Measurements from ENCODE around the gene FGG.
"Not testable (repeated sequence)": the region's sequence is repeated elsewhere in the genome, so short reads cannot be mapped to it uniquely, and the experiment has no call there.

The FGG gene

DNA sequence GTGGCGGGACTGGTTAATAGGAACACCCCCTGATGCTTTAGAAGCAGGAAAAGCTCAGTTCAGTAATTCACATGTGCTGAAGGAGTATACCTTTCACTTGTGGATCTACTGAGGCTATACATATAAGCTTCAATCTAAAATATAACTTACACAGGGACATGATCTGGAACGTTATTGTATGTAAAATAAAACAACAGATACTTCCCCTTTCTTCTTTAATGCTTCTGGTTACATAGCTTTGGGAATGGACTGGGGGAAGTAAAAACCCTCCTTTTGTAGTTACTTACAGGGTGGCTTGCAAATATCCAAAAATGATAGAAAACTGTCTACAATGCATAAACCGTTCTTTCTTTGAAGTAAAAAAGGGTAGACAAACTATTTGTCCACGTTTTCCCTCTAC, 1.9 kb downstream of the FGG start:
- DNase-seq = no peak

DNA sequence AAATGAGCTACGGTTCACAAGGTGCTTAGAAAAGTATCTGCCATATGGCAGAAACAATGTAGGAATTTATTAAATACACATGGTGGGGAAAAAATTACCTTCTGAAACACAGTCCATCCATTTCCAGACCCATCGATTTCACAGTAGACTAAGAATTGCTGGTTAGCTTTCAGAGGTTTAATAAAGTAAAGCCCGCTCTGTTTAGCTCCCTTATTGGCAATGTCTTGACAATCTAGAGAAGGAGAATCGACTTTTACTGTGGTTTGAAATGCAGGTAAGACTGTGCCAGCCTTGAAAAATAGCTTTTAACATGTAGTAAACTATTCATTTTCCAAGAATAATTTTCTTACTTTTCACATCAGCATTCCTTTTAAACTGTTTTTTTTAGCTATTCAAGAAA, 2.9 kb downstream of the FGG start:
- DNase-seq = no peak

- no peak for DNase-seq
These were observed 3.8 kb downstream of the FGG start for GRCh38 chr4:154608361-154609252.

- no peak for DNase-seq
These were observed 5.4 kb downstream of the FGG start for GRCh38 chr4:154606728-154607723.

DNA sequence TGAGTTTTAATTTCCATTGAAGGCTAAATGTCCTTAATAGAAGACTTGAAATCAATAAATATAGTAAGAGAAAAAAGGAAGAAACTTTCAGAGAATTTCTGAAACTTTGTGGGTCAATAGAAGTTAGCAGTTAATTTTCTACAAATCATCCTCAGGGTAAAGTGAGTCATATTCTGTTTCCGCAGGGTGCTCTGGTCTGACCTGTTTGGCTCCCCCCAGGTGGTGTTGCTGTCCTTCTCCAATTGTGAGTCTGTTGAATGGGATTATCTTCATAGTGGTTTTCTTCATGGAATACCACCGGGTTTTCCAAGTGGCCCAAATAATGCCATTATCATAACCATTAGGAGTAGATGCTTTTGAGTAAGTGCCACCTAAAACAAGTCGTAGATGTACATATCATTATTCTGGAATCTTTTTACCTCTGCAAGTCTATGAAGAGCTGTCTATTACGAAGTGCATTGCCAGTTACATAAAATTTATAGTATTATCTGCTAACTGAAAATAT, 7.7 kb downstream of the FGG start:
- no peak for DNase-seq

DNA sequence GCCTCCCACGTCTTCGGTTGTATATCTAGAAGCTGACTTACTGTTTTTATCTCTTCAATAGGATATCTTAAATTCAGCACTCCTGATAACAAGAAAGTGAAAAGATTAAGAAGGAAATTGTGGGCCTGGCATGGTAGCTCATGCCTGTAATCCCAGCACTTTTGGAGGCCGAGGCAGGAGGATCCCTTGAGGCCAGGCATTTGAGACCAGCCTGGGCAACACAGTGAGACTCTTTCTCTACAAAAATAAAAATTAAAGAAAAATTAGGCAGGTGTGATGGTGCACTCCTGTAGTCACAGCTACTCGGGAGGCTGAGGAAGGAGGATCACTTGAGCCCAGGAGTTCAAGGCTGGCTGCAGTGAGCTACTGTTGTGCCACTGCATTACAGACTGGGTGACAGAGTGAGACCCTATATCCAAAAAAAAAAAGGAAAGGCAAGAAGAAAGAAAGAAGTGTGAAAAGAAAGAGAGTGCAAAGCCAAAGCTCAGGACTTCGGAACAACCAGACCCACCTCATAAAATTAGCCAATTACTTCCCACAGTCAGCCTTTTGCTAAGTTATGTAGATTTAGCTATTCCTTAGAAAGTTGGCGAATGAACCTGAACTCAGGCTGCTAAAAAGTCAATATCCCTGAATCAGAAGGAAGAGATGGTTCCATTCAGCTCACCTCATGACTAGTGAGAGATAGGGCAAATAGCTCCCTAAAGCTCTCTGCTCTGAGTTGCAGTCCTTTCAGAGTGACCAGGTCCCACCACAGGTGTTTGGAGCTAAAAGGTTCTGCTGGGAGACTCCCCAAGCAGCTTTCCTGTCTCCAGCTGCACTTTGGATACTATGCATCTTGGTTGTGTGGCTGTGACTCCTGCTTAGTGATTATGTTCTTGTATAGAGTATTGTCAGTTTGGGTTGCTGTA, 9.2 kb downstream of the FGG start:
- DNase-seq = no peak

DNA sequence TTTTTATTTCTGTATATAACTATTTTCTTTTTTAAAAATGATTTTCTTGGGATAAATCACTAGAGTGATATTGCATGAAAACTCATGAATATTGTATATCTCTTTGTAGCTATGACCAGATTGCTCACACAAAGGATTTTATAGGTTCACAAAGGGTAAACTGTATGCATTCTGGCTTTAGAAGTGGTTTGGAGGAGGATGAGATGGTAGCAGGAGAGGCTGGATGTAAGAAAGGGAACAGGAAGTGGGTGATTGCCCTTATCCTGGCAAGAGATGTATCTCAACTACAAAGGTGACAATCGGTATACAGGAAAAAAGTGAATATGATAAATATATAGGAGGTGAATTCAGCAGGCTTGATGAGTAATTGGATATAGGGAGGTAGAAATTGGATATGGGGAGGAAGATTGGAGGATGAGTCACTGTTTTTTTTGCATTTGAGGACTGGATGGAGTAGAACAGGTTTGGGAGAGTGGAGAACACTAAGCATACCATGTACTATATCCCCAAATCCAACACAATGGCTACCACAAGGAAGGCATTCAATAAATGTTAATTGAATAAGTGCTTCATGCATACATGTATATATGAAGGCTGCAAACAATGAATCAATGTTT, 9.9 kb downstream of the FGG start:
- DNase-seq = no peak

DNA sequence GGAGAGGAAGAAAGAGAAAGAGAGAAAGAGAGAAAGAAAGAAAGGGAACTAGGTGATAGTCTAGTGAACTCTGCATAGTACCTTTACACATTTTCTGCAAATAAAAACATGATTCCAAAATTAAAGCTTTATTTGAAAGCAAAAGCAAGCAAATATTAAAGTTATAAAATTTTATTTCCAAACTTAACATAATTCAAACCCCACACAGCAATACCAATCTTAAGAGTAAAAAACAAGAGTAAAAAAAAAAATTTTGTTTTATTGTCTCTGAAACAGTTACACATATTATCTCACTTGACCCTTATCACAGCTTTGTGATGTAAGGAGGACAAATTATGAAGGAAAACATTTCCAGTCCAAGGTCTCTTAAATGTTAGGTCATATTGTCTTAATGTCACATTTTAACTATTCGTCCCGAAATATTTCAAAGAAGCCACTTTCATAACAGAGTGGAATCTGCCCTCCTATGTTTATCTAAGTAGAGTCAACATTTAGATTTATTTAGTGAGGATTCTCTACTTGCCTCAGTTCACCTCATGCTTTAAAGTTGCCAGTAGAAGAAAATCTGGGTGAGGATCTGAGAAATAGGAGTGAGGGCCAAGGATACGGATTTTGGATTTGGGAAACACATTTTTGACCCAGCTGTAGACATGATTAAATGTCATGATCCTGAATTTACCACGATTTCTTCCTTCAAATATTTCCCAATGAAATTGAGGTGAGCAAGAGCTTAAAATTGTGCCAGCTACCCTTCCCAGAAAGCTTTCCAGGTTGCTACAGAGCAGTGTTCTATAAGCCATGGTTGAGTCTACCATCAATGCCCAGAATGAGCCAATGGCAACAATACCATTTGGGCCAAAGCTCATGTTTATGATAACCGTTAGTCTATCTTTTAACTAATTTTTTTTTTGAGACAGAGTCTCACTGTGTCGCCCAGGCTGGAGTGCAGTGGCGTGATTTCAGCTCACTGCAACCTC, 14.4 kb downstream of the FGG start:
- DNase-seq = no peak

DNA sequence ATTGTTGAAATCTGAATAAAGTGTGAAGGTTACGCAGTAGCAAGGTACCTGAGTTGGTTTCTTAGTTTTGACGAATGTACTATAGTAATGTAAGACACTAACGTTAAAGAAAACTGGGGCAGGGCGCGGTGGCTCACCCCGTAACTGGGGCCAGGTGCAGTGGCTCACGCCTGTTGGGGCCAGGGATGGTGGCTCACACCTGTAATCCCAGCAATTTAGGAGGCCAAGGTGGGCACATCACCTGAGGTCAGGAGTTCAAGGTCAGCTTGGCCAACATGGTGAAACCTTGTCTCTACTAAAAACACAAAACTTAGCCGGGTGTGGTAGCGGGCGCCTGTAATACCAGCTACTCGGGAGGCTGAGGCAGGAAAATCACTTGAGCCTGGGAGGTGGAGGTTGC, 15.2 kb downstream of the FGG start:
- not testable (repeated sequence) for DNase-seq

GRCh38 chr4:154595807-154596206, 16.6 kb downstream of the FGG start:
- peak; percentile 3 for DNase-seq

DNA sequence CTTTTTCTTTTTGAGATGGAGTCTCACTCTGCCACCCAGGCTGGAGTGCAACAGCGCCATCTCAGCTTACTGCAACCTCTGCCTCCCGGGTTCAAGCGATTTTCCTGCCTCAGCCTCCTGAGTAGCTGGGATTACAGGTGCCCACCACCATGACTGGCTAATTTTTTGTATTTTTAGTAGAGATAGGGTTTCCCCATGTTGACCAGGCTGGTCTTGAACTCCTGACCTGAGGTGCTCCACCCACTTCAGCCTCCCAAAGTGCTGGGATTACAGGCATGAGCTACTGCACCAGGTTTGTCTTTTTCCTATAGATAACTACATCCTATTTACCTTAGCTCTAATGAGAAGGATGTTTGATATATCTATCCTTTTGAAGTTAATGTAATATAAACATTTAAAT, 18.1 kb downstream of the FGG start:
- not testable (repeated sequence) for DNase-seq

- no peak for DNase-seq
These were observed 18.6 kb downstream of the FGG start for GRCh38 chr4:154593868-154594267.

GRCh38 chr4:154591890-154592289, 20.6 kb downstream of the FGG start:
- no peak for DNase-seq

DNA sequence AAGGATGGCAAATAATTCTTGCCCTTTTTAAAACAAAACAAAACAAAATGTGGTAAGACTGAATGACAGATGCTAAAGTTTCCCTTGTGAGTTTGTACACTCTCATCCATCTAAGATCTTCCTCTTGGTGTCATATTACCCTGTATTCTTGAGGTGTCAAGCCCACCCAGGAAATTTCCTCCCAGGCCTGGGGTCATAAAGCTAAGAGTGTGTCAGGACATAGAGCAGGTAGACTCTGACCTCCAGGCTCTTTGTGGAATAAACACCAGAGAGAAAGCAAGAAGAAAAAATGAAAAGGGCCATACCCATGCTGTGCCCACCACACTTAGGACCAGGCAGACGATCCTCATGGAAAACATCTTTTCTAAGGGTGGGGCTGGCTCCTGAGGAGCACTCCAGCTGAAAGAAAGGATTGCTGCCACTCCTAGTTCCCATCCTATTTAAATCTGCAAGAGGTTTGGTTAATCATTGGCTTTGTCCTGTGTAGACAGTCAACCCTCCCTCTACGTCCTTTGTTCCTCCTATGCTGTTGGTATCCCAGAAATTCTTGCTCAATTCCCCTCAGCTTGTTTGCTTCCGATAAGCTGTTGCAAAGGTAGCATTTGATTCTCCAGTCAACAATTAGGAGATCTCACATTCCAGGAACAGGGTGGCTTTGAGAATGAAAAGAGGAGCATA, 22.0 kb downstream of the FGG start, which contains the start of gene FGA:
Gene FGA (minus strand): TSS at position 414 of the 678 bp plus-strand sequence. CDS start 55 bp downstream, at position 359.
- no peak for DNase-seq

DNA sequence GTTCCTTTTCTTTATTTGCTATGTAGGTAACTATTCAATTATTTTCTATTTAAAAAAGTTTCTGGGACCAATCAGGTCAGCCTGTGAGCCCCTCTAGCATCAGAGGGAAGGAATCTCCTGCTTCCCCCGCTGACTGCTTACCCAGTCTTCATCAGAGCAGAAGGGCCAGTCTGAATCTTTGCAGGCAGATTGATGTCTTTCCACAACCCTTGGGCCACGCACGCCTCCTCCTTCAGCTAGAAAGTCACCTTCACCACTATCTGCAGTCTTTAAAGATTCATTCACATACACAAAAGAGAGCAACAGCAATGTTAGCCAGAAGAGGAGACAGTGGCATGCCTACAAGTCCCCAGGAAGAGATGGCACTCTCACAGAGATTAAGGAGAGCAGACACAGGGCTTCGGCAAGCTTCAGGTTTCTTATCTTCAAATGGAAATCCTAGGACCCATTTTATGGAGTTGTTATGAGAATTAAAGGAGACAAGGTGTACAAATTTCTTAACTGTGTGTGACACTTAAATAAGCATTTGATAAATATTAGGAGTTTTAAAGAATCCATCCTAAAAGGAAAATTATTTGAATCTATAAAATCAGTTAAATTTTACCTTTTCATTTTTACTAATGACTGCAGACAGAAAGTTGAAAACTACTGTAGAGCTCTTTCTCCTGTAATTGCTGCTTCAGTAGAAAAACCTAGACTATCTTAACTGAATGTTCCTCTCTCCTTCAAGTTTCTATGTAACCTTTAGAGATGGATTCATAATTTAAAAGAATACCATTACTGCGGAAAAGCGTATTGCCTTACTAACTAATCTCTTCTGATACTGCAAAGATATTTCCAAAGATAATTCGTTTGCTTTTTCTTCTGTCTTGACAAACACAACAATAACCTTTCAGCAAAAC, 22.9 kb downstream of the FGG start:
- DNase-seq = no peak

- DNase-seq = no peak
These were observed 24.3 kb downstream of the FGG start for GRCh38 chr4:154588198-154588597.

- no peak for DNase-seq
These were observed 26.0 kb downstream of the FGG start for GRCh38 chr4:154586296-154587033.
